ENCODE results near the gene MRPL23.

GRCh38 chr11:1946812-1947484, at the start of gene MRPL23:
- TF ChIP-seq USF2 (IDR thresholded peaks at IDR 0.05; ENCODE audit: low read depth, low read length), result no peak
- no peak for TF ChIP-seq USF2 (CRISPR knock-in tag; IDR thresholded peaks at IDR 0.05; ENCODE audit: borderline replicate concordance)
- no peak for TF ChIP-seq PCBP2 (optimal IDR thresholded peaks at IDR 0.05; ENCODE audit: low read depth, low read length, poor library complexity, severe bottlenecking)
- no peak for TF ChIP-seq YY1 (IDR thresholded peaks at IDR 0.05; ENCODE audit: insufficient read depth, insufficient replicate concordance, low read depth, low read length)

Data from HepG2 (cell line).